ENCODE measurements around the gene SDK1. TPM values are rescaled to one million over a fixed set of nuclear protein-coding genes. Genes with fewer than 3 reads are reported as not detected.

Gene SDK1
- total and polyA plus RNA-seq, 7 experiments from 2014 or later: 0.07 to 2.5 (median 0.54) TPM

- Mint-ChIP-seq H3K36me3 (no peaks in the 10 kb centered on the region), H3K27ac (no peak overlapping the region), H3K4me1 (no peaks in the 10 kb centered on the region), H3K27me3 (peaks cover 6 to 48% (median 12%) of the 10 kb centered on the region in 5 donors), H3K4me3 (no peak overlapping the region), H3K9me3 (peaks cover 0 to 8% (median 4%) of the 10 kb centered on the region in 11 donors)
- H3K36me3 ChIP-seq (ENCODE audit: control insufficient read depth in 2 of 3, insufficient read depth in 3 of 3, low read length in 3 of 3): no peaks in the 10 kb centered on the region
- no peak for DNase-seq
- CTCF ChIA-PET: no interaction called here
- POLR2A ChIA-PET: no interaction called here
- ATAC-seq: no peak
- H3K4me3 ChIP-seq (ENCODE audit: low read length): no peak overlapping the region
- no peak overlapping the region for H3K27ac ChIP-seq (ENCODE audit: low read depth, low read length)
- H3K4me1 ChIP-seq (ENCODE audit: control insufficient read depth in 2 of 2, insufficient read depth in 2 of 2, low read length in 2 of 2): no peaks in the 10 kb centered on the region
- H3K27me3 ChIP-seq (ENCODE audit: control insufficient read depth in 2 of 2, insufficient read depth in 2 of 2, low read length in 2 of 2): no peaks in the 10 kb centered on the region
- no peaks in the 10 kb centered on the region for H3K9me3 ChIP-seq (ENCODE audit: control insufficient read depth in 2 of 3, low read length in 3 of 3)
- intact Hi-C loops (cut with micrococcal nuclease): no loop called here
These were observed 486.7 kb downstream of the SDK1 start for GRCh38 chr7:3787717-3788264.

- ChIA-PET POLR2A (no interaction called here), CTCF (no interaction called here)
- no peaks in the 10 kb centered on the region for H3K9me3 Mint-ChIP-seq
- H3K27ac Mint-ChIP-seq: no peak overlapping the region
- H3K36me3 Mint-ChIP-seq: no peaks in the 10 kb centered on the region
- DNase-seq (no peak), ATAC-seq (no peak)
- H3K27me3 Mint-ChIP-seq: peaks cover 6 to 32% (median 8%) of the 10 kb centered on the region in 5 donors
- H3K4me3 Mint-ChIP-seq: no peak overlapping the region
- Histone ChIP-seq H3K36me3 (ENCODE audit: control insufficient read depth in 2 of 3, insufficient read depth in 3 of 3, low read length in 3 of 3) (no peaks in the 10 kb centered on the region), H3K27ac (ENCODE audit: low read depth, low read length) (no peak overlapping the region), H3K27me3 (ENCODE audit: control insufficient read depth in 2 of 2, insufficient read depth in 2 of 2, low read length in 2 of 2) (no peaks in the 10 kb centered on the region), H3K4me1 (ENCODE audit: control insufficient read depth in 2 of 2, insufficient read depth in 2 of 2, low read length in 2 of 2) (no peaks in the 10 kb centered on the region), H3K9me3 (ENCODE audit: control insufficient read depth in 2 of 3, low read length in 3 of 3) (no peaks in the 10 kb centered on the region), H3K4me3 (ENCODE audit: low read length) (no peak overlapping the region)
- intact Hi-C loops (cut with micrococcal nuclease): no loop called here
- H3K4me1 Mint-ChIP-seq: peaks cover 0 to 2% (median 0%) of the 10 kb centered on the region in 7 donors
These were observed 489.8 kb downstream of the SDK1 start for GRCh38 chr7:3790803-3791202.

GRCh38 chr7:3791327-3791726, 490.3 kb downstream of the SDK1 start:
- DNase-seq: no peak
- CTCF ChIA-PET: no interaction called here

GRCh38 chr7:3795141-3795540, 494.1 kb downstream of the SDK1 start:
- Histone ChIP-seq H3K27me3 (ENCODE audit: control insufficient read depth in 2 of 2, insufficient read depth in 2 of 2, low read length in 2 of 2) (no peaks in the 10 kb centered on the region), H3K4me1 (ENCODE audit: control insufficient read depth in 2 of 2, insufficient read depth in 2 of 2, low read length in 2 of 2) (no peaks in the 10 kb centered on the region), H3K4me3 (ENCODE audit: low read length) (no peak overlapping the region), H3K36me3 (ENCODE audit: control insufficient read depth in 2 of 3, insufficient read depth in 3 of 3, low read length in 3 of 3) (no peaks in the 10 kb centered on the region), H3K27ac (ENCODE audit: low read depth, low read length) (no peak overlapping the region), H3K9me3 (ENCODE audit: control insufficient read depth in 2 of 3, low read length in 3 of 3) (no peaks in the 10 kb centered on the region)
- peaks cover 0 to 5% (median 0%) of the 10 kb centered on the region in 11 donors for H3K9me3 Mint-ChIP-seq
- peaks cover 0 to 5% (median 0%) of the 10 kb centered on the region in 5 donors for H3K27me3 Mint-ChIP-seq
- no peak overlapping the region for H3K27ac Mint-ChIP-seq
- ATAC-seq (no peak), DNase-seq (no peak)
- peaks cover 0 to 2% (median 0%) of the 10 kb centered on the region in 7 donors for H3K4me1 Mint-ChIP-seq
- H3K36me3 Mint-ChIP-seq: peaks cover 0 to 5% (median 0%) of the 10 kb centered on the region in 5 donors
- intact Hi-C loops (cut with micrococcal nuclease): no loop called here
- ChIA-PET CTCF (no interaction called here), POLR2A (no interaction called here)
- H3K4me3 Mint-ChIP-seq: no peak overlapping the region

More at GRCh38 chr7:3791327-3791726, 490.3 kb downstream of the SDK1 start:
- Histone ChIP-seq H3K36me3 (ENCODE audit: control insufficient read depth in 2 of 3, insufficient read depth in 3 of 3, low read length in 3 of 3) (no peaks in the 10 kb centered on the region), H3K27me3 (ENCODE audit: control insufficient read depth in 2 of 2, insufficient read depth in 2 of 2, low read length in 2 of 2) (no peaks in the 10 kb centered on the region), H3K9me3 (ENCODE audit: control insufficient read depth in 2 of 3, low read length in 3 of 3) (no peaks in the 10 kb centered on the region), H3K27ac (ENCODE audit: low read depth, low read length) (no peak overlapping the region), H3K4me3 (ENCODE audit: low read length) (no peak overlapping the region), H3K4me1 (ENCODE audit: control insufficient read depth in 2 of 2, insufficient read depth in 2 of 2, low read length in 2 of 2) (no peaks in the 10 kb centered on the region)
- H3K9me3 Mint-ChIP-seq: no peaks in the 10 kb centered on the region
- no peaks in the 10 kb centered on the region for H3K36me3 Mint-ChIP-seq
- ATAC-seq: no peak
- no peak overlapping the region for H3K4me3 Mint-ChIP-seq
- no peak overlapping the region for H3K27ac Mint-ChIP-seq
- intact Hi-C loops (cut with micrococcal nuclease): no loop called here
- POLR2A ChIA-PET: no interaction called here
- peaks cover 6 to 28% (median 8%) of the 10 kb centered on the region in 5 donors for H3K27me3 Mint-ChIP-seq
- H3K4me1 Mint-ChIP-seq: peaks cover 0 to 2% (median 0%) of the 10 kb centered on the region in 7 donors

- ChIA-PET CTCF (no interaction called here), POLR2A (no interaction called here)
- Histone ChIP-seq H3K36me3 (ENCODE audit: control insufficient read depth in 2 of 3, insufficient read depth in 3 of 3, low read length in 3 of 3) (no peaks in the 10 kb centered on the region), H3K4me3 (ENCODE audit: low read length) (no peak overlapping the region), H3K27me3 (ENCODE audit: control insufficient read depth in 2 of 2, insufficient read depth in 2 of 2, low read length in 2 of 2) (no peaks in the 10 kb centered on the region), H3K27ac (ENCODE audit: low read depth, low read length) (no peak overlapping the region), H3K9me3 (ENCODE audit: control insufficient read depth in 2 of 3, low read length in 3 of 3) (no peaks in the 10 kb centered on the region), H3K4me1 (ENCODE audit: control insufficient read depth in 2 of 2, insufficient read depth in 2 of 2, low read length in 2 of 2) (no peaks in the 10 kb centered on the region)
- ATAC-seq (no peak), DNase-seq (no peak)
- H3K9me3 Mint-ChIP-seq: peaks cover 0 to 5% (median 0%) of the 10 kb centered on the region in 11 donors
- peaks cover 0 to 5% (median 0%) of the 10 kb centered on the region in 5 donors for H3K36me3 Mint-ChIP-seq
- H3K4me1 Mint-ChIP-seq: peaks cover 0 to 2% (median 0%) of the 10 kb centered on the region in 7 donors
- H3K27me3 Mint-ChIP-seq: peaks cover 0 to 5% (median 0%) of the 10 kb centered on the region in 5 donors
- no peak overlapping the region for H3K4me3 Mint-ChIP-seq
- no peak overlapping the region for H3K27ac Mint-ChIP-seq
- intact Hi-C loops (cut with micrococcal nuclease): no loop called here
These were observed 494.7 kb downstream of the SDK1 start for GRCh38 chr7:3795781-3796180.

- intact Hi-C loops (cut with micrococcal nuclease): no loop called here
- POLR2A ChIA-PET: no interaction called here
These were observed 504.1 kb downstream of the SDK1 start for GRCh38 chr7:3805151-3805550.

GRCh38 chr7:3806516-3806915, 505.5 kb downstream of the SDK1 start:
- intact Hi-C loops (cut with micrococcal nuclease): no loop called here
- peaks cover 0 to 15% (median 0%) of the 10 kb centered on the region in 5 donors for H3K27me3 Mint-ChIP-seq
- no peaks in the 10 kb centered on the region for H3K4me1 Mint-ChIP-seq
- no peaks in the 10 kb centered on the region for H3K9me3 ChIP-seq (ENCODE audit: control insufficient read depth in 2 of 3, low read length in 3 of 3)
- no peak overlapping the region for H3K4me3 Mint-ChIP-seq
- H3K27me3 ChIP-seq (ENCODE audit: control insufficient read depth in 2 of 2, insufficient read depth in 2 of 2, low read length in 2 of 2): no peaks in the 10 kb centered on the region
- H3K4me3 ChIP-seq (ENCODE audit: low read length): no peak overlapping the region
- no peak overlapping the region for H3K27ac ChIP-seq (ENCODE audit: low read depth, low read length)
- H3K4me1 ChIP-seq (ENCODE audit: control insufficient read depth in 2 of 2, insufficient read depth in 2 of 2, low read length in 2 of 2): no peaks in the 10 kb centered on the region
- POLR2A ChIA-PET: no interaction called here
- CTCF ChIA-PET: no interaction called here
- peaks cover 0 to 2% (median 0%) of the 10 kb centered on the region in 11 donors for H3K9me3 Mint-ChIP-seq
- no peaks in the 10 kb centered on the region for H3K36me3 ChIP-seq (ENCODE audit: control insufficient read depth in 2 of 3, insufficient read depth in 3 of 3, low read length in 3 of 3)
- no peak overlapping the region for H3K27ac Mint-ChIP-seq
- DNase-seq (no peak), ATAC-seq (no peak)
- peaks cover 0 to 12% (median 7%) of the 10 kb centered on the region in 5 donors for H3K36me3 Mint-ChIP-seq

More at GRCh38 chr7:3805151-3805550, 504.1 kb downstream of the SDK1 start:
- Mint-ChIP-seq H3K27ac (no peak overlapping the region), H3K4me1 (no peaks in the 10 kb centered on the region), H3K36me3 (peaks cover 0 to 12% (median 7%) of the 10 kb centered on the region in 5 donors), H3K27me3 (peaks cover 0 to 15% (median 0%) of the 10 kb centered on the region in 5 donors), H3K9me3 (no peaks in the 10 kb centered on the region), H3K4me3 (no peak overlapping the region)
- H3K4me3 ChIP-seq (ENCODE audit: low read length): no peak overlapping the region
- DNase-seq: no peak
- H3K36me3 ChIP-seq (ENCODE audit: control insufficient read depth in 2 of 3, insufficient read depth in 3 of 3, low read length in 3 of 3): no peaks in the 10 kb centered on the region
- CTCF ChIA-PET: no interaction called here
- H3K4me1 ChIP-seq (ENCODE audit: control insufficient read depth in 2 of 2, insufficient read depth in 2 of 2, low read length in 2 of 2): no peaks in the 10 kb centered on the region
- H3K27me3 ChIP-seq (ENCODE audit: control insufficient read depth in 2 of 2, insufficient read depth in 2 of 2, low read length in 2 of 2): peaks cover 0 to 2% of the 10 kb centered on the region in 2 donors
- H3K27ac ChIP-seq (ENCODE audit: low read depth, low read length): no peak overlapping the region
- H3K9me3 ChIP-seq (ENCODE audit: control insufficient read depth in 2 of 3, low read length in 3 of 3): no peaks in the 10 kb centered on the region
- ATAC-seq: no peak

All from naive thymus-derived CD4-positive, alpha-beta T cell (primary cell).